ENCODE results near the gene TSG101.

Gene TSG101, protein sequence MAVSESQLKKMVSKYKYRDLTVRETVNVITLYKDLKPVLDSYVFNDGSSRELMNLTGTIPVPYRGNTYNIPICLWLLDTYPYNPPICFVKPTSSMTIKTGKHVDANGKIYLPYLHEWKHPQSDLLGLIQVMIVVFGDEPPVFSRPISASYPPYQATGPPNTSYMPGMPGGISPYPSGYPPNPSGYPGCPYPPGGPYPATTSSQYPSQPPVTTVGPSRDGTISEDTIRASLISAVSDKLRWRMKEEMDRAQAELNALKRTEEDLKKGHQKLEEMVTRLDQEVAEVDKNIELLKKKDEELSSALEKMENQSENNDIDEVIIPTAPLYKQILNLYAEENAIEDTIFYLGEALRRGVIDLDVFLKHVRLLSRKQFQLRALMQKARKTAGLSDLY

DNA sequence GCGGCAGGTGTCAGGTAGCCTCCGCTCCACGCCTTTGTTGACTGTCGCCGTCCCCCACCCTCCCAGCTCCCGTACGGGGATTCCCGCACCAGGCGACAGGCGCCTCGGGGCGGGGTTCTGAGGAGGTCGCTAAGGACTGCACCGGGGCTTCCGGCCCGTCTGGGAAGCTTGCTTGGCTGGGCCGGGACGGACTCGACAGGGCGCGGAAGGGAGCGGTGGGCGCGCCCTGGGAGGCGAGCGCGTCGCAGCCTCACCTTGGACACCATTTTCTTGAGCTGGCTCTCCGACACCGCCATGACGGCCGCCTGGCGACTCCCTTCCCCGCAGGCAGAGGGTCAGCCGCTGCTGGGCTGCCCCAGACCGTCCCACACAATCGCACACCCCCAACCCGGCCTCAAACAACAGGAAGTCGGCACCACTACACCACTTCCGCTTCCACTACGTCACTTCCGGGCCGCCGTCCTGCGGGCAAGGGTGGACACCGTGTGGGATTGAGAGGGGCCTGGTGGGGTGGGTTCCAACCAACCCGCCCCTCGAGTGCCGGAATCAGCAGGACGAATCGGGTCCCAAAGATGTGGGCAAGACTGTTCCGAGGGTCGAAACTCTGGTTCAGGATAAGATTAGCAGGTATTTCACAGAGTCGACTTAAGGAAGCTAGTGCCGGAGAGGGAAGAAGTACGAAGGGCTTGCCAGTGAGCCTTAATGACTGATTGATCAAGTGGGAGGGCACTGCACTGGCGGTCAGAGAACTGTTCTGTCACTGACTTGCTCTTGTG is at the start of gene TSG101:
Gene TSG101, minus strand, starts transcription at position 422 of the 776 bp plus-strand sequence. Its CDS starts 126 bp downstream, at position 296.
- peak; percentile 72 for TF ChIP-seq MYC (IDR thresholded peaks at IDR 0.05; ENCODE audit: low read depth, low read length)
- TF ChIP-seq, protein P1, sequence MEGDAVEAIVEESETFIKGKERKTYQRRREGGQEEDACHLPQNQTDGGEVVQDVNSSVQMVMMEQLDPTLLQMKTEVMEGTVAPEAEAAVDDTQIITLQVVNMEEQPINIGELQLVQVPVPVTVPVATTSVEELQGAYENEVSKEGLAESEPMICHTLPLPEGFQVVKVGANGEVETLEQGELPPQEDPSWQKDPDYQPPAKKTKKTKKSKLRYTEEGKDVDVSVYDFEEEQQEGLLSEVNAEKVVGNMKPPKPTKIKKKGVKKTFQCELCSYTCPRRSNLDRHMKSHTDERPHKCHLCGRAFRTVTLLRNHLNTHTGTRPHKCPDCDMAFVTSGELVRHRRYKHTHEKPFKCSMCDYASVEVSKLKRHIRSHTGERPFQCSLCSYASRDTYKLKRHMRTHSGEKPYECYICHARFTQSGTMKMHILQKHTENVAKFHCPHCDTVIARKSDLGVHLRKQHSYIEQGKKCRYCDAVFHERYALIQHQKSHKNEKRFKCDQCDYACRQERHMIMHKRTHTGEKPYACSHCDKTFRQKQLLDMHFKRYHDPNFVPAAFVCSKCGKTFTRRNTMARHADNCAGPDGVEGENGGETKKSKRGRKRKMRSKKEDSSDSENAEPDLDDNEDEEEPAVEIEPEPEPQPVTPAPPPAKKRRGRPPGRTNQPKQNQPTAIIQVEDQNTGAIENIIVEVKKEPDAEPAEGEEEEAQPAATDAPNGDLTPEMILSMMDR (IDR thresholded peaks at IDR 0.05; ENCODE audit: low read depth, low read length), result no peak
- TF ChIP-seq MAX (IDR thresholded peaks at IDR 0.05; ENCODE audit: low read depth, low read length), result peak; percentile 33; the same call in 1 of the 2 replicates
- TF ChIP-seq POLR2A (IDR thresholded peaks at IDR 0.05; ENCODE audit: extremely low read depth, insufficient read length), result peak; percentile 94
- DNase-seq (ENCODE audit: low read depth), result peak; percentile 94
- peak within 1 kb of the TSS; percentile 98 for H3K4me3 ChIP-seq (ENCODE audit: low read depth, low read length)

DNA sequence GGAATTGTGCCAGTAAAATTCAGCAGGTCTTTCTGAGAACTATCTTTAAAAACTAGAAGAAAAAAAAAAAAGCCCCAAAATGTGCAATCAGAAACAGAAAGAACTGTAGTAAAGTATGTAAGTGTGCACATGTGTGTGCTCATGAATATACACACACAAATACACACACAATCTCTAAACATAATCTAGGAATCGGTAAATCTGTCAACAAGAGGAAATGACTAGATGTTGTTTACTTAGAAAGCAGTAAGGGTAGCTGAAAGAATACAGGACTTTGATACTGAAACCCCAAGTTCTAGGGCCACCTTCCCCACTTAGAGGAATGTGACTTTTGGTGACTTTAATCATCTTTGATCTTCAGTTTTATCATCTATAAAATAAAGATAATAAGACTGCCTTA is 48.6 kb upstream of the TSG101 start:
- TF ChIP-seq MAX (IDR thresholded peaks at IDR 0.05; ENCODE audit: low read depth, low read length), result no peak
- TF ChIP-seq MYC (IDR thresholded peaks at IDR 0.05; ENCODE audit: low read depth, low read length), result no peak
- TF ChIP-seq, protein P1 (IDR thresholded peaks at IDR 0.05; ENCODE audit: low read depth, low read length), result no peak
- no peak for TF ChIP-seq POLR2A (IDR thresholded peaks at IDR 0.05; ENCODE audit: extremely low read depth, insufficient read length)
- H3K4me3 ChIP-seq (ENCODE audit: low read depth, low read length), result no peak overlapping the region
- no peak for DNase-seq (ENCODE audit: low read depth)

DNA sequence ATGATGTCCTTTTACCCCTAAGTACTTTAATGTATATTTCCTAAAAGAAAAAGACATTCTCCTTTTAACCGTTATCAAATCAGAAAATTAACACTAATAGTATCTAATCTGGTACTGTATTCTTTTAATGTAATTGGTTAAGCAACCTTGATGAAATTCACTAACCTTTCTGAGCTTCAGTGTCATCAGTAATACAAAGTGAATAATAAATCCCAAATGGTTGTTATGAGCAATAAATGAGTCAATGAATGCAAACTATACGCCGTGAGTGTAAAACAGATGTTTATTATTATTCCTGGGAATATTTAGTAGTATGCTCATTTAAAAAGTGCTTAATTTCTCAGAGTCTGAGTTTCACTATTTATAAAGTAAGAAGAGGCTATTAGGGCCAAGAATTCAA is 40.3 kb upstream of the TSG101 start:
- DNase-seq (ENCODE audit: low read depth), result no peak
- H3K4me3 ChIP-seq (ENCODE audit: low read depth, low read length), result no peak overlapping the region
- TF ChIP-seq MAX (IDR thresholded peaks at IDR 0.05; ENCODE audit: low read depth, low read length) (no peak), POLR2A (IDR thresholded peaks at IDR 0.05; ENCODE audit: extremely low read depth, insufficient read length) (no peak), MYC (IDR thresholded peaks at IDR 0.05; ENCODE audit: low read depth, low read length) (no peak)
- TF ChIP-seq, protein P1 (IDR thresholded peaks at IDR 0.05; ENCODE audit: low read depth, low read length), result no peak

GRCh38 chr11:18566406-18566805 is 39.7 kb upstream of the TSG101 start:
- TF ChIP-seq MYC (IDR thresholded peaks at IDR 0.05; ENCODE audit: low read depth, low read length), result no peak
- DNase-seq (ENCODE audit: low read depth), result no peak
- no peak overlapping the region for H3K4me3 ChIP-seq (ENCODE audit: low read depth, low read length)

GRCh38 chr11:18564149-18564548 is 37.4 kb upstream of the TSG101 start:
- no peak overlapping the region for H3K4me3 ChIP-seq (ENCODE audit: low read depth, low read length)
- TF ChIP-seq POLR2A (IDR thresholded peaks at IDR 0.05; ENCODE audit: extremely low read depth, insufficient read length), result no peak
- TF ChIP-seq, protein P1 (IDR thresholded peaks at IDR 0.05; ENCODE audit: low read depth, low read length), result no peak
- DNase-seq (ENCODE audit: low read depth), result no peak

- no peak for DNase-seq (ENCODE audit: low read depth)
- H3K4me3 ChIP-seq (ENCODE audit: low read depth, low read length), result no peak overlapping the region
- TF ChIP-seq MYC (IDR thresholded peaks at IDR 0.05; ENCODE audit: low read depth, low read length) (no peak), MAX (IDR thresholded peaks at IDR 0.05; ENCODE audit: low read depth, low read length) (no peak), POLR2A (IDR thresholded peaks at IDR 0.05; ENCODE audit: extremely low read depth, insufficient read length) (no peak)
- TF ChIP-seq, protein P1 (IDR thresholded peaks at IDR 0.05; ENCODE audit: low read depth, low read length), result no peak
Measured at GRCh38 chr11:18563090-18563730, 36.5 kb upstream of the TSG101 start.

Data from NB4 (cell line).